RCC 7860 (cell line): Measurements from ENCODE around the gene BTBD9.

ENCODE experiments used
- DNase-seq: peaks from one replicate; pipeline ENCODE4 v3.0.0-alpha.2; 2015; ENCODE audit warnings: low spot score
- FAIRE-seq: peaks from 2 replicates; lab custom pipeline; 2012; peaks lifted over from hg19 to GRCh38; lab: Jason Lieb, UNC

The BTBD9 gene

GRCh38 chr6:38188677-38189335, 450.9 kb downstream of the BTBD9 start:
- no peak for DNase-seq
- FAIRE-seq: no peak

DNA sequence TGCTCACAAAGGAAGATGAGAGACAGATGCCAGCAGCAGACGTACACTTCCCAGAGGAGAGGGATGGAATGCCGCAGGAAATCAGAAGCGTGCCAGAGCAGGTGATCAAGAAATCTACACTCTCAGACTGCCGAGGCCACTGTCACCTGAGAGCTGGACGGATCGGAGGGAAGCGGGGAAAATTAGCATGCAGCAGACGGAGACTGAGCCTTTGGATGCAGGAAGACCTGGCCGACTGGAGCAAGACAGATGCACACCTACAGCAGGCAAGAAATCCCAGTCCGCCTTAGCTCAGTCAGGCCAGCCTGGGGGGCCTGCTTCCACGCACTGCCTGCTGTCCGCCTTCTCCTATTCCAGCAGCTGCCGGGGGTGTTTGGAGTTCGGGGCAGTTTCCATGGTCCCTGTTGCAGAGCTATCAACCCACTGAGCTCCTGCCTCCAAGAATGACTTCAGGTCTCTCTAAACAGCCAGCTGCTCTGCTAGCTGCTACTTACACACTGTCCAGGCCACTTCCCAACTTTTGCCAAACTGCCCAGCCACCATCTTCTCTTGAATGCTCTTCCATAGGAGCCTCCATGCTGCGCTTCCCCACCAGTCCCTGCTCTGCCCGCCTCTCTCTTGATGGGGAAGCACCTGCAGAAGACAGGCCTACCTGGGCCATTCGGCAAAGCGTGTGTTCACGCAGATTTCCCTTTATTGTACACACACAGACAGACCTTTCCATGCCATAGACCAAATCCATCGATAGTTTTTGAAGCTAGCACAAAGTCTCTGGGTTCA, 451.7 kb downstream of the BTBD9 start:
- DNase-seq (no peak), FAIRE-seq (no peak)

DNA sequence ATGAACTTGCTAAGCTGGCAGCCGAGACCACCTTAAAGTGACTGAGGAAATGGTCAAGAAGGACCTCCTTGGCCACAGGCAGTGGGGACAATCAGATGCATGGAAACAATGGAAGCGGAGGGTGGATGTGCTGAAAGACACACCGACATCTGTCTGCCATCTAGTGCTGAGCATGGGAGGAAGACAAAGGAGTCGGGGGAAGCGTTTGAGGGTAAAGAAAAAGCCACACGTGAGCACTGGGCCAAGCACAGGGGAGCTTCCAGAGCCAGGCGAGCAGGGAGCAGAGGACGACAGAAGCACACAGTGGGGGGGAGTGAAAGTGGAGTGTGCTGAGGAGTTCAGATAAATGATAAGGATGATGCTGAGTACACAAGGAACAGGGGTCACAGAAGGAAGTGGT, 452.4 kb downstream of the BTBD9 start:
- FAIRE-seq (no peak), DNase-seq (no peak)

- DNase-seq (no peak), FAIRE-seq (no peak)
These were observed 454.0 kb downstream of the BTBD9 start for GRCh38 chr6:38185752-38186151.

DNA sequence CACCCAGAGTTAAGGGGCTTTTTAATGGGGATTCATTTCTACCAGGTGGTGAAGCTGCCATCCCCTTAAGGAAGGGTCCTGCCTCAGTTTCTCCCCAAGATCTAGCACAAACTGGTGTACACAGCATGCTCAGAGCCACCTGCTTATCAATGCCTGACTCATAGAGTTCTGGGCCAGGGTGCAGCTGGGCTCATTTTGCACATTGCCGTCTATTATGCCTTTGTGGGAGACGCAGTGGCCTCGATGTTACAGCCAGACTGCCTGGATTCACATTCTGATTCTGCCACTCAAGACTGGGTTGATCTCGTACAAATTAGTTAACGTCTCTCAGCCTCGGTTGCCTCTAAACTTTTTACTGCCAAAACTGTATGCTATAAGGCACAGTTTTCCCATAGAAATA, 454.5 kb downstream of the BTBD9 start:
- FAIRE-seq (no peak), DNase-seq (no peak)

DNA sequence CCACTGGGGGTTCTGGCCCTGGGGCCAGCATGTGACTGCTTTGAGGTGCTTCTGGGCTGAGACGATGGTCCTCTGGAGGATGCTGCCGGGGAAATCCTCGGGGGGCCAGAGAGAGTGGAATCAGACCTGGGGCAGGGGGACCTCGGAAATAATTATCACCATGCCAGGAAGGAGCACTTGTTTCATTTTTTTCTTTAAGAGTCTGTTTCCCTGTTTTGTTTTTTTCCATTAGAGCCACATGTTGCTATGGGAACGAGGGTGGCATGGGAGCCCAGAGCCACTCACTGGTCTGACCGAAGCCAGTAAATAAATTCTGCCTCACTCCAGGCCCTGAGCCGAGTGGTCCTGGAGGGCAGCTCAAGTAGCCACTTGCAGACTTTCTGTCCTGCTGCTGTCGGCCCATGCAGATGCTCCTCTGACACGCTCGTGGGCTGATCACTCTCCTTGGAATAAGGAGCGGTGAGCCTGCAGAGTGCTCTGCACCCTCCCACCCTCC, 455.1 kb downstream of the BTBD9 start:
- FAIRE-seq (no peak), DNase-seq (no peak)

DNA sequence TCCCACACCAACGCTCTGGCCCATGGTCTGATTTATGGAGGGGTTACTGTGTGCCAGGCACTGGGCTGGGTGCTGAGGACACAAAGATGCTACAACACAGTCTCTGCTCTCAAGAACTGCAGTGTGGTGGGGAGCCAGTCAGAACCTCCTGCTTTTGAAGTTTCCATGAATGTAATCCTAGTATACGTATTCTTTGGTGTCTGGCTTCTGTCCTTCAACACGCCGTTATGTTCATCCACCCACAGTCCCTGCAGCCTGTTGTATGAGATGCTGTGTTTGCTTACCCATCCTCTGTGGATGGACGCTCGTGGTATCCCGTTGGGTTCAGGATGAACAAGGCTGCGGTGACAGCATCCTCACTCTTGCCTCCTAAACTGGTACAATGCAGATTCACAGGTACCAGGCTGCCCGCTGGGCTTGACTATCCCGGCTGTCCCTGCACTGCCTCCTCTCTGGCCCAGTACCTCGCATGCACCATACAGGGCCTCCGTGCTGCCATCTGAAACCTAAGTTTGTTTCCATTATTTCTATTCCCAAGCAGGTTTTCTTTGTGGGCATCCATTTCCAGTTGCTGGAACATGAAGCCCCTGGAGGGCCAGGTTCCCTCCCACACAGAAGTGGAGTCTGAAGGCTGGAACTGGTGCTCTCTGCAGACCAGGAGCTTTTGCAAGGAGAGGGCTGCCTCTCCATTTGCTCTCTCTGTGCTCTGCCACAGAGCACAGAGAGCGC, 455.7 kb downstream of the BTBD9 start:
- no peak for DNase-seq
- no peak for FAIRE-seq

DNA sequence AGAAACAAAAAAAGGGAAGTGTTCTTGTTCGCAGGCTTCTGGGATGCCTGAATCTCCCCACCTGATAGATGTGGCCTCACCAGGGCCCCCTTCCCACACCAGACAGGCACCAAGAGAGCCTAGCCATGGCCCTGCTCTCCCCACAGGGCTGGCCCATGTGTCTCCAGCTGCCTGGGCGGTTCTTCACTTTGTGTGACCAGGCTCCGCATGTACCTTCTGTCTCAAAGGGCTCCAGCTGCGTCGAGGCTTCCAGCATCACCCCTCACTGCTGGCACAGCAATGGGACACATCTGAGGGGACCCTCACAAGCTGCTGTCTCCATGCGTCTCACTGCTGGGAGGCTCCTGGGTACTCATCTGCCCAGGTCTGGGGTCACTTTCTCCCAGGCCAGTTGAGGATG, 457.3 kb downstream of the BTBD9 start:
- FAIRE-seq (no peak), DNase-seq (no peak)

GRCh38 chr6:38180586-38180985, 459.1 kb downstream of the BTBD9 start:
- no peak for FAIRE-seq

GRCh38 chr6:38179794-38180430, 459.8 kb downstream of the BTBD9 start:
- no peak for FAIRE-seq

More at GRCh38 chr6:38180586-38180985, 459.1 kb downstream of the BTBD9 start:
- DNase-seq: no peak

DNA sequence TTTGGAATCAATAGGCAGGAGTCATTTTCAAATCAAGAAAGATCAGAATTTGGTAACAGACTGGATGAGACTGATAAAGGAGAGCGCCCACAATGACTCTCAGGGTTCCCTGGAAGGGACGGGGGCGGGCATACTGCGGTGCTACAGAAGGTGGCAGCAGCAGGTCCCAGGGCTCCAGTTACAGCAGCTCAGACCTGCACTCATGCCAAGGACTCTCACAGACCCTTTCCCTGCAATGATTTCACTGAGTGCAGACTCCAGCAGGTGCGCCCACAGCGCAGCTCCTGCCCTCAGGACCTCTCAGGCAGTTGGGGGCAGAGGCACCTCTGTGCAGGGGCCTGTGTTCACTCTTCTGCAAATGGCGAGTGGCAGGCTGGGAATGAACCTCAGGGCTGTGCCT, 460.4 kb downstream of the BTBD9 start:
- FAIRE-seq (no peak), DNase-seq (no peak)

More at GRCh38 chr6:38179794-38180430, 459.8 kb downstream of the BTBD9 start:
- no peak for DNase-seq

- DNase-seq (no peak), FAIRE-seq (no peak)
These were observed 461.2 kb downstream of the BTBD9 start for GRCh38 chr6:38178584-38178886.

GRCh38 chr6:38177882-38178583, 461.7 kb downstream of the BTBD9 start:
- DNase-seq (no peak), FAIRE-seq (no peak)

- DNase-seq (no peak), FAIRE-seq (no peak)
These were observed 462.7 kb downstream of the BTBD9 start for GRCh38 chr6:38176797-38177751.

DNA sequence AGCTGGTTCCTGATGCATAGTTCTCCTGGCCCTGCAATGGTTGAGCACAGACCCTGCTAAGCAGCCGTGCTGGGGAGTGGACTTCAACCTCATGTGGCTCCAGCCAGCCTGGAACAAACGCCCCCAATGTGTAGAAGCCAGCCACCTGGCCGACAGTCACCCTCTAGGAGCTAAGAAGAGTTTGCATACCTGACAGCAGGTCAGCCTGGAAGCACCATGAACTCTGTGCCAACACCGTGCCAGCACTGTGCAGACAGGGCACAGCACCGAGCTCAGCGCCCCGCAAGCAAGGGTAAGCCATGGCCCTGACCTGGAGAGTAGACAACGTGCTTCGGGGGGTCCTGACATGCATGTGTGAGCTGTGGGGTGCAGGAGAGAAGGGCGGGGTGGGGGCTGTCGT, 463.9 kb downstream of the BTBD9 start:
- no peak for DNase-seq
- no peak for FAIRE-seq

- DNase-seq: no peak
- FAIRE-seq: no peak
These were observed 464.8 kb downstream of the BTBD9 start for GRCh38 chr6:38174806-38175495.

DNA sequence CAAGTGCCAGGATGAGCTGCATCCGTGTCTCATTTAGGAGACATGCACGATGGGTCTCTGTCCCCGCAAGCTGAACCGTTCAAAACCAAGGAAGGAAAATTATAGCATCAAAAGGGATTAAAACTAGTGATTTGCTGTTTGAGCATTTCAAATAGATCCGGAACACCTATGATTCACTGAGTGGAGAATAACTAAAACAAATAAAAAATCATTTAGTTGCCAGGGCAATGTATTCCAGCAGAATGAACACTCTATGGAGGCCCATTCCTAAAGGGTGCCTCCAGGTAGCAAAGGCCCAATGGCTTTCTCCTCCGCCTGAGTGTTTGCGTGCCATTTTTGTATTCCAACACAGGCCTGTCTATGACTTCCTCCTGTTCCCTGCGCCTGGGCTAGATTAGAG, 465.4 kb downstream of the BTBD9 start:
- DNase-seq: no peak
- no peak for FAIRE-seq

DNA sequence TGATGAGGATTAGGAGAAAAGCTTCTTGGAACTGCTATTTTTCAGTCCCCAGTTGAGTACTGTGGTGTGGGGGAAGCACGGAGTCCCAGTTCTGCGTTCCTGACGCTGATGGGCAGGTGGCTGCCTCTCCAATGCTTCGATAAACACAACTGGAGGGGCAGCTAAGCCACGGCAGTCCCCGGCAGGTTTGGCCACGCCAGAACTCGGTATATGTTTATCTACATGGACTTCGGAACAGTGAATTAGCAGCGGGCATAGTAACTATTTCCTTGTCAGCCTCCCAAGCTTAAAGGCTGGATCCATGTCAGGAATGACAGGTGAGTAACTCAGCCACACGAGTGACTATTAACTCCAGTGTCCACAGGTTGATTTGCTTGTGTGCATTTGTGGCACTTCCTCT, 465.8 kb downstream of the BTBD9 start:
- DNase-seq: no peak
- FAIRE-seq: no peak
